Activated CD4-positive, alpha-beta T cell treated with anti-CD3 and anti-CD28 coated beads for 1 hour (primary cell): Measurements from ENCODE around the gene TLE2.
A peak's percentile ranks its signal among the peaks of the same experiment; 100 is the strongest.
"Not testable (repeated sequence)": the region's sequence is repeated elsewhere in the genome, so short reads cannot be mapped to it uniquely, and the experiment has no call there.

ENCODE experiments used
- DNase-seq: peaks from one replicate; pipeline ENCODE4 v3.0.0-alpha.2; 2020

Gene TLE2

GRCh38 chr19:3055741-3056416 is 26.8 kb upstream of the TLE2 start:
- no peak for DNase-seq

DNA sequence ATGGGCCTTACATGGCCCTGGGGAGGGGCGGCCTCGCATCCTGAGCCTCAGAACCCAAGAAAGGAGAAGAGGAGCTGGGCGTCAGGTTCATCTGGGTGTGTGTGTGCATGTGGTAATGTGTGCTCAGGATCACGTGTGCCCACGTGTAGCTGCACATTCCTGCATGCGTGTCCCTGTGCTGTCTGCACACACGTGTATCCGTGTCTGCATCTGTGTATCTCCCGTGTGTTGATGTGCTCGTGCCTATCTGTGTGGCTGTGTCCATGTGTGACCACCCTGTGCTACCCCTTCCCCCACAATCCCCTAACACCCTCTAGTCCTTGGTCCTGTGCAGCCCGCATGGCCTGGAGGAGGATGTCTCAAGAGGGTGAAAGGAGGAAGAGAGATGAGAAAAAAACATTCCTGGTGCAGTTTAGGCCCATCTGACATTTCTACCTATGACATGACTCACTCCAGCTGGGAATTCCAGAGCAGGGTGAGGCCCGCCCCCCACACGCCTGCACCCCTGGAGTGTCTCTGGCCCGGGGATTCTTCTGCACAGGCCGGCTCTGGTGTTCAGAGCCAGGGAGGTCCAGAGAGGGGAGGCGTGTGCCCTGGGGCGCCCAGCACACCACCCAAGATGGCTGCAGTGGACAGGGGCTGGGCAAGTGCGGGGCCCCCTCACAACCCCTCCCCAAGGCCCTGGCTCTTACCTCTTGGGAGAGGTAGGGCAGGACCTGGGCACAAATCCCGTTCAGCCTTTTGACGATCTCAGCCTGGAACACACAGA is 26.1 kb upstream of the TLE2 start:
- no peak for DNase-seq

DNA sequence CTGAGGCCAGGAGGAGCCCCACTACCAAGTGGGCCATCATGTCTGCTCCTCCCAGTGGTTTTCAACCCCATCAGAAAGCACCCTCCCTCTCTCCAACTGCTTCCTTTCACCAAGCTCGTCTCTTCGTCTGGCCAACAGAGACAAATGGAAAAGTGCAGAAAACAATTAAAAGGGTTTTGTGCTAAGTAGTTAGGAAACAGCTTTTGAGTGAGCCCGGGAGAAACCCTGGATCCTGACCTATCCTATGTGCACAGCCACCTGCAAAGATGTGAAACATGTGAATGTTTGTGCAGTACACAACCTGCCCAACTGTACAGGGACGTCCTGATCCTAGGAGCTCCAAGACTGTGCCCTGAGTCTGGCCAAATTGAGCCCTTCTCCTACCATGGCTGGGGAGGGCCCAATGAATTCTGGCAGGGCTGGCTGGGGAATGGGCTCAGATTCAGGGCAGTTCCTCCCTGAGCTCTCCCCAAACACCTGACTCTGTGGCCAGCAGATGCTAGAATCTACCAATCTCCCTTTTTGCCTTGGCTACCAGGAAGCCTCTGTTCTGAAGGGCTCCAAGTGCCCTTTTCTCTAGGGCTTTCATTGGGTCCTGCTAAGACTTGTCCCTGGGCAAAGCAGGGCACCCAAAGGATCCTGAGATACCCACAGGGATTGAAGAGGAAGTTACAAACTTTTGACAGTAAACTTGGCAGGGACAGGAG is 25.3 kb upstream of the TLE2 start:
- no peak for DNase-seq

- no peak for DNase-seq
Observed at GRCh38 chr19:3053780-3054179, 24.7 kb upstream of the TLE2 start.

DNA sequence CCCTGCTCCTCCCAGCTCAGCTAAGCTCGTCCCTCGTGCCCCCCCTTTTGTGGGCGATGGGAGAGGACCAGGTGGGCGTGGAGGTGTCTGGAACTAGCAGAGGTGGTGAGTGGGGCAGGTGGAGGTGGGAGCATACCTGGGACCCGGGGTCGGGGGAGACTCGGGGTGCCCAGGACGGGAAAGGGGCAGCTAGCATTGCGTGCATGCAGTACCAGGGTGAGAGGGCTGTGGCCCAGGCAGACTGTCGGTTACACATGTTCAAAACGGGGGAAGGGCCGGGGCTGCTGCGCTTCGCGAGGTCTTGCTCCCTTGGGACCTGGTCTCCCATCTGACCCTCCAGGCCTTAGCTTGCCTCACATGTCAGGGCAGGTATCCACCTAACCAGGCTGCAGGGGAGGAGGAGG is 24.1 kb upstream of the TLE2 start:
- DNase-seq = no peak

- DNase-seq = not testable (repeated sequence)
Observed at GRCh38 chr19:3050016-3050415, 20.9 kb upstream of the TLE2 start.

DNA sequence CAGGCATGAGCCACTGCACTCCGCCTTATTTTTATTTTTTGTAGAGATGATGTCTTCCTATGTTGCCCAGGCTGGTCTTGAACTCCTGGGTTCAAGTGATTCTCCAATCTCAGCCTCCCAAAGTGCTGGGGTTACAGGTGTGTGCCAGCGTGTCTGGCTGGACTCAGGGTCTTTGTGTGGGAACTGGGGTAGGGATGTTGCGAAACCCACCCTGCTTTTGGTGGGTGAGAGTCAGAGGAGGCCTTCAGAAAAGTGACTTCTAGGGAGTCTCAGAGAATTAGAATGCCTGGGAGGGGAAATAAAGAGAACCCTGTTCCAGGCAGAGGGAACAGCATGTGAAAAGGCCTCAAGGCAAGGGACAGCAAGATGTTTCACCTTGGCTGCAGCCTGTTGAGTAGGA is 20.0 kb upstream of the TLE2 start:
- no peak for DNase-seq

DNA sequence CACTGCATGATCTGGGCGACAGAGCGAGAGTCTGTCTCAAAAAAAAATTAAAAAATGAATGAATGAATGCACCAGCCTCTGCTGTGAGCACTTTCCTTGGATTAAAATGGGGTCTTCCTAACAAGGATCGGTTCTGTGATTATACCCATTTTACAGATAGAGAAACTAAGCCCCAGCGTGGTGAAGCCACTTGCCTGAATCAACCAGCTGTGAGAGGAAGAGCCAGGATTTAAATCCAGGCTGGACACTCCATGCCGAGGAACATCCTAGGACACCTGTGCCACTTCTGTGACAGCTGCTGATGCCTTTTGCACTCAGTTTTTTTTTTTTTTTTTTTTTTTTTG is 19.1 kb upstream of the TLE2 start:
- no peak for DNase-seq

DNA sequence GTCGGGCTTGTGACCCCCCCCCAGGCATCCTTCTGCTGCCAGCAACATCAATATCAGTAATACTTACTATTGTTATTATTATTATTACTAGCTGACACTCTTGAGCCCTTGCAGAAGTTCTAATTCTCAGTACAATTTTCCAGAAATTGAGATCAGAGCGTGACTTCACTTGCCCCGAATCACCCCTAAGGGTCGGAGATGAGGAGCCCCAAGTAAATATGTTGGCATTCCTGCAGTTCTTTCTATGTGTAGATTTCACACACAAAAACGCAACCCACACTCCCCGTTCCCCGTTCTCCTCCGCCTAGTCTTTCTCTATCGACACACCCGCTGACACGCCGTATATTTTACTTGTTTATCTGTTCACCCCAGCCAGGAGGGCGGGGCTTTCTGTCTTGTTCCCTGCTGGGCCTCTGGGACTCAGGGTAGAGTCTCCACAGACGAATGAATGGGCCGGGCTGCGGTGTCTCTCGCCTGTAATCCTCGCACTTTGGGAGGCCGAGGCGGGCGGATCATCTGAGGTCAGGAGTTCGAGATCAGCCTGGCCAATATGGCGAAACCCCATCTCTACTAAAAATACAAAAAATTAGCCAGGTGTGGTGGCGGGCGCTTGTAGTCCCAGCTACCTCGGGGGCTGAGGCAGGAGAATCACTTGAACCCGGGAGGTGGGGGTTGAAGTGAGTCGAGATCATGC is 18.6 kb upstream of the TLE2 start:
- peak; percentile 52 for DNase-seq

GRCh38 chr19:3046698-3047495 is 17.8 kb upstream of the TLE2 start:
- DNase-seq = no peak

DNA sequence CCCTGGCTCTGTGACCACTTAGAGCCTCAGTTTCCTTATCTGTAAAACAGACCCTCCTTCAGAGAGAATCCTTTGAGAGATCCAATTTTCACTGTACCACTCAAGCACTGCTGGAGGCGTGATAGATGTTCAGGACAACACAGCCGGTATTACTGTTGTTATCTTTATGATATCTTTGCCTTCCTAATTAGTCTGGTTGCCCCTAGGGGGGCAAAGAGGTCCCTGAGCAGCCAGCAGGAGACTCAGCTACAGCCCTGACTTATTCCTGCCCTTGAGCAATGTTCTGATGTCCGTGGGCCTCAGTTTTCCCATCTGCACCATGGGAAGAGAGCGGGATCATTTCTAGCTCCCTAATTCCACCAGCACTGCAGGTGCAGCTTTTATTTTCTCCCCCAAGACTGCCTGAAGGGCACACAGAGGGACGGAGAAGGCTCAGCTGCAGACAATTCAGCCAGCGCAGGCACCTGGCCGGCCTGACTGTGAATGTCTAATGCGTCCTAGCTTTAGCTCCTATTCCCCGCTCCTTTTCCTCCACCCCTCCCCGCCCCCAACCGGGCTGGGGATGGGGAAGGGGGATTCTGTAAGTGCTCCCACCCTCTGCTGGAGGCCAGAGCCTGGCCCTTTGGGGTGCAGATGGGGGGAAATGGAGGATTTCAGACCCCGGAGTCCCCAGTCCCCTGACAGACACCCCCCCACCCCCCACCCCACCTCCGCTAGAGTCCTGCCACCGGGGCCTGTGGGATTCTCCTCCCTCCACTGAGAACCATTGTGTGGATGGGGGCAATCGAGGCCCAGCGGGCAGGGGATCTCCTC is 17.0 kb upstream of the TLE2 start:
- no peak for DNase-seq

DNA sequence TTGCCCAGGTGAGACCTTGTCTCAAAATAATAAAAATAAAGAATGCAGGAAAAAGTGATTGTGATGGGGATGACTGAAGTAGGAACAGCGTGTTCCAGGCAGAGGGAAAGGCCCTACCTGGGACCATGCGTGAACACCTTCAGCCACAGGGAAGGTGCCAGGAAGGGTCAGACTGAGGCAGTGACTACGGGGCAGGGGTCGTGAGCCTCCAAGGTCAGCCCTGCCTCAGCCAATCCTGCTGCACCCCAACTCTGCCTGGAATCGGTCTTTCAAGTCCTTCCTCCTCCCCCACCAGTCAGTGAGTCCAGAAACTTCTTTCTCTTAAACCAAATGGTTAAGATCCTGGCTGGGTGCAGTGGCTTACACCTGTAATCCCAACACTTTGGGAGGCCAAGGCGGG is 16.1 kb upstream of the TLE2 start:
- no peak for DNase-seq

- no peak for DNase-seq
Observed at GRCh38 chr19:3042621-3043267, 13.7 kb upstream of the TLE2 start.

- no peak for DNase-seq
Observed at GRCh38 chr19:3041761-3042620, 12.9 kb upstream of the TLE2 start.

GRCh38 chr19:3041327-3041726 is 12.2 kb upstream of the TLE2 start:
- no peak for DNase-seq

GRCh38 chr19:3039641-3040077 is 10.6 kb upstream of the TLE2 start:
- no peak for DNase-seq

GRCh38 chr19:3039125-3039524 is 10.0 kb upstream of the TLE2 start:
- no peak for DNase-seq

GRCh38 chr19:3038214-3038613 is 9.1 kb upstream of the TLE2 start:
- DNase-seq = no peak

DNA sequence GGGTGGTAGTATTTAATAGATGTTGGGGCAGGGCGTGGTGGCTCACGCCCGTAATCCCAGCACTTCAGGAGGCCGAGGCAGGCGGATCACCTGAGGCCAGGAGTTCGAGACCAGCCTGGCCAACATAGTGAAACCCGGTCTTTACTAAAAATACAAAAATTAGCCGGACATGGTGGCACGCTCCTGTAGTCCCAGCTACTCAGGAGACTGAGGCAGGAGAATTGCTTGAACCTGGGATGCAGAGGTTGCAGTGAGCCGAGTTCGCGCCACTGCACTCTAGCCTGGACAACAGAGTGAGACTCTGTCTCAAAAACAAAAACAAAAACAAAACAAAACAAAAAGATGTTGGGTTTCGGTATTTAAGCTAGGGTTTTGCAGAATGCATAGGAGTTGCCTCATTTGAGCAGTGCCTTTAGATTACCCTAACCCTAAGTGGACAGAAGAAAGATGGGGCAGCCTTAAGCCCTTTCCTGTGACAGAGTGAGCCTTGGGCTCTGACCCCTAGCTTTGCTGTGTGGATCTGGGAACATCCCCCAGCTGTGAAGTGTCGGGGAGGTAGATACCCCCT is 8.0 kb upstream of the TLE2 start:
- DNase-seq = not testable (repeated sequence)
